SK-N-SH (cell line): ENCODE data around the gene REC114. TPM values are rescaled to one million over a fixed set of nuclear protein-coding genes. Genes with fewer than 3 reads are reported as not detected.

Experiments used
- CTCF ChIA-PET: fragments of 300-600, 350-600 bp; formaldehyde crosslinking; extraction: SDS; loops from one replicate; lab custom pipeline; 2021; lab: Yijun Ruan, JAX
- POLR2A ChIA-PET: fragments of 350-600 bp; sonication (Branson Sonifier 250); formaldehyde crosslinking; extraction: SDS; loops from one replicate; lab custom pipeline; 2020; ENCODE audit warnings: antibody characterized with exemption, inconsistent platforms; lab: Yijun Ruan, JAX
- DNase-seq: peaks from one replicate; pipeline ENCODE4 v3.0.0; 2012
- H2AFZ ChIP-seq: fragments of 200-600 bp; sonication (generic); 2 replicates; pipeline ENCODE4 v1.8.1; 2016; ENCODE audit warnings: antibody characterized with exemption, mild to moderate bottlenecking, low read depth
- H3F3A ChIP-seq: fragments of 200-600 bp; sonication (generic); replicated peaks from 2 replicates; pipeline ENCODE3; 2016; ENCODE audit warnings: antibody characterized with exemption, mild to moderate bottlenecking; ENCODE audit not compliant: insufficient read depth
- H3K27ac ChIP-seq, 2 experiments: fragments of 200-500 bp in 1 of 2; fragments of 200-600 bp in 1 of 2; sonication (Bioruptor generic) in 1 of 2; sonication (generic), shearing (Covaris generic) in 1 of 2; 2 replicates each; pipeline versions ENCODE4 v1.5.1 to v1.6.1; 2014 to 2016; ENCODE audit warnings: low read depth in 2 of 2, inconsistent platforms in 1 of 2, low read length in 1 of 2, mild to moderate bottlenecking in 1 of 2, mixed read lengths in 1 of 2
- H3K27me3 ChIP-seq: fragments of 200-600 bp; sonication (generic), shearing (Covaris generic); 2 replicates; pipeline ENCODE4 v1.6.1; 2016; ENCODE audit warnings: mixed run types; ENCODE audit not compliant: insufficient read depth
- H3K36me3 ChIP-seq, 2 experiments: fragments of 200-500 bp in 1 of 2; fragments of 200-600 bp in 1 of 2; sonication (Bioruptor generic) in 1 of 2; sonication (generic) in 1 of 2; replicated peaks in 1 of 2; 2 replicates each; pipeline versions ENCODE3 to v1.5.1; 2014 to 2016; ENCODE audit warnings: low read length in 1 of 2, mild to moderate bottlenecking in 1 of 2; ENCODE audit not compliant: insufficient read depth in 2 of 2, control insufficient read depth in 1 of 2
- H3K4me1 ChIP-seq, 2 experiments: fragments of 200-500 bp in 1 of 2; fragments of 200-600 bp in 1 of 2; sonication (Bioruptor generic) in 1 of 2; sonication (generic), shearing (Covaris generic) in 1 of 2; 2 replicates each; pipeline versions ENCODE4 v1.5.1 to v1.6.1; 2014 to 2016; ENCODE audit warnings: low read depth in 1 of 2, low read length in 1 of 2, mixed run types in 1 of 2; ENCODE audit not compliant: insufficient read depth in 2 of 2, control insufficient read depth in 1 of 2
- H3K4me2 ChIP-seq: fragments of 200-600 bp; sonication (generic), shearing (Covaris generic); 2 replicates; pipeline ENCODE4 v1.6.1; 2017; ENCODE audit warnings: mixed run types
- H3K4me3 ChIP-seq, 2 experiments: fragments of 200-500 bp in 1 of 2; fragments of 200-600 bp in 1 of 2; sonication (Bioruptor generic) in 1 of 2; sonication (generic), shearing (Covaris generic) in 1 of 2; 2 replicates each; pipeline versions ENCODE4 v1.5.1 to v1.8.1; 2014 to 2016; ENCODE audit warnings: low read depth in 2 of 2, inconsistent platforms in 1 of 2, low read length in 1 of 2, mild to moderate bottlenecking in 1 of 2, mixed read lengths in 1 of 2, moderate library complexity in 1 of 2
- H3K79me2 ChIP-seq: fragments of 200-600 bp; sonication (generic); 2 replicates; pipeline ENCODE4 v1.8.1; 2017; ENCODE audit warnings: mild to moderate bottlenecking; ENCODE audit not compliant: insufficient read depth
- H3K9ac ChIP-seq: fragments of 200-600 bp; sonication (generic); 2 replicates; pipeline ENCODE4 v1.6.1; 2017; ENCODE audit warnings: mixed run types
- H3K9me2 ChIP-seq: fragments of 200-600 bp; sonication (generic); 2 replicates; pipeline ENCODE4 v1.6.1; 2017; ENCODE audit warnings: mixed run types
- H3K9me3 ChIP-seq: fragments of 200-600 bp; sonication (generic); 2 replicates; pipeline ENCODE4 v1.6.1; 2017; ENCODE audit warnings: mixed run types, mild to moderate bottlenecking, moderate library complexity
- H4K20me1 ChIP-seq: fragments of 200-600 bp; sonication (generic); 2 replicates; pipeline ENCODE4 v1.6.1; 2017; ENCODE audit warnings: mild to moderate bottlenecking, mixed run types; ENCODE audit not compliant: insufficient read depth
- CHD2 ChIP-seq: fragments of 150-350 bp; IDR thresholded peaks from 2 replicates; pipeline ENCODE4 v1.6.1; 2018; ENCODE audit warnings: low read length; ENCODE audit not compliant: partially characterized antibody
- FOSL2 ChIP-seq: IDR thresholded peaks from 2 replicates; pipeline ENCODE4 v1.4.0; 2012; ENCODE audit warnings: low read depth, mild to moderate bottlenecking, moderate library complexity, borderline replicate concordance
- FOXJ3 ChIP-seq: sonication (generic); formaldehyde crosslinking; IDR thresholded peaks from 2 replicates; pipeline ENCODE4 v1.5.1; 2020; ENCODE audit warnings: mild to moderate bottlenecking, missing genetic modification reagents
- FOXM1 ChIP-seq: IDR thresholded peaks from 2 replicates; pipeline ENCODE4 v1.4.0; 2012; ENCODE audit warnings: low read depth, mild to moderate bottlenecking
- GABPA ChIP-seq: IDR thresholded peaks from 2 replicates; pipeline ENCODE4 v1.4.0; 2012; ENCODE audit warnings: low read depth, mild to moderate bottlenecking
- GATA2 ChIP-seq: sonication (generic); formaldehyde crosslinking; IDR thresholded peaks from 2 replicates; pipeline ENCODE4 v1.5.0; 2020; ENCODE audit warnings: mild to moderate bottlenecking, missing genetic modification reagents
- IRF3 ChIP-seq: fragments of 150-350 bp; IDR thresholded peaks from 2 replicates; pipeline ENCODE4 v1.6.1; 2016; ENCODE audit warnings: mild to moderate bottlenecking, low read depth, low read length
- JUND ChIP-seq: IDR thresholded peaks from 2 replicates; pipeline ENCODE4 v1.4.0; 2012
- MAX ChIP-seq: IDR thresholded peaks from 2 replicates; pipeline ENCODE4 v1.4.0; 2012; ENCODE audit warnings: low read depth
- MXI1 ChIP-seq: IDR thresholded peaks from 2 replicates; pipeline ENCODE4 v1.6.1; 2012; ENCODE audit warnings: mild to moderate bottlenecking, low read depth, low read length, improper control_type of control experiment
- PBX3 ChIP-seq: IDR thresholded peaks from 2 replicates; pipeline ENCODE4; 2012
- POLR2AphosphoS5 ChIP-seq: IDR thresholded peaks from 2 replicates; pipeline ENCODE4 v1.6.1; 2012; ENCODE audit warnings: low read depth, low read length
- RAD21 ChIP-seq: IDR thresholded peaks from 2 replicates; pipeline ENCODE4 v1.6.1; 2012; ENCODE audit warnings: mild to moderate bottlenecking, low read length
- RXRA ChIP-seq: IDR thresholded peaks from 2 replicates; pipeline ENCODE4 v1.4.0; 2012; ENCODE audit warnings: low read depth, mild to moderate bottlenecking, borderline replicate concordance
- SMC3 ChIP-seq: IDR thresholded peaks from 2 replicates; pipeline ENCODE4 v1.6.1; 2012; ENCODE audit warnings: low read depth, low read length, improper control_type of control experiment
- TAF1 ChIP-seq: IDR thresholded peaks from 2 replicates; pipeline ENCODE4 v1.6.1; 2012; ENCODE audit warnings: low read depth, mild to moderate bottlenecking, low read length, moderate library complexity, borderline replicate concordance
- TCF12 ChIP-seq: IDR thresholded peaks from 2 replicates; pipeline ENCODE4 v1.4.0; 2012
- TEAD4 ChIP-seq: IDR thresholded peaks from 2 replicates; pipeline ENCODE4 v1.4.0; 2012; ENCODE audit warnings: mild to moderate bottlenecking, borderline replicate concordance; ENCODE audit not compliant: insufficient read depth
- USF1 ChIP-seq: IDR thresholded peaks from 2 replicates; pipeline ENCODE4 v1.4.0; 2012; ENCODE audit warnings: low read depth, borderline replicate concordance
- USF2 ChIP-seq: fragments of 150-350 bp; IDR thresholded peaks from 2 replicates; pipeline ENCODE4 v1.6.1; 2017; ENCODE audit warnings: antibody characterized with exemption, low read length, low read depth, borderline replicate concordance
- YY1 ChIP-seq: IDR thresholded peaks from 2 replicates; pipeline ENCODE4 v1.4.0; 2012; ENCODE audit warnings: low read depth, mild to moderate bottlenecking
- ZBTB33 ChIP-seq: IDR thresholded peaks from 2 replicates; pipeline ENCODE4 v1.4.0; 2012; ENCODE audit warnings: low read depth, borderline replicate concordance
- WGBS: methylation state at CpG from one replicate; pipeline ENCODE4 v1.1.6; 2017; ENCODE audit warnings: low lambda C conversion rate; 5-methylcytosine and 5-hydroxymethylcytosine counted together
- polyA plus RNA-seq, 3 experiments: library from polyadenylated mRNA; depleted of rRNA; stranded (reverse); fragments of >200 nt; gene quantifications; 2 replicates each; pipeline ENCODE4 v1.2.3, GENCODE V29; 2012

Gene REC114
- polyA plus RNA-seq, 1 of the 3 experiments (the other 2 are of a cell fraction): not detected

- TF ChIP-seq GABPA (no peak), YY1 (no peak)
Observed at GRCh38 chr15:73607405-73607804, 164.4 kb downstream of the REC114 start (continued).

GRCh38 chr15:73607843-73608242, 164.9 kb downstream of the REC114 start:
- CTCF ChIA-PET: interaction anchor here (1.1 to 3.6 kb wide), 5 partner anchors 10 to 334 kb away, joined by 3 to 21 read pairs (median 3); no protein-coding TSS in a partner anchor
- Histone ChIP-seq H3K36me3 (peaks cover 0 to 5% of the 10 kb centered on the region in 2 experiments), H2AFZ (no peak overlapping the region), H3K4me1 (peaks cover 0 to 15% of the 10 kb centered on the region in 2 experiments; a peak in 3 of 4 replicates), H3K27me3 (no peaks in the 10 kb centered on the region), H3K4me2 (no peak overlapping the region), H3K9ac (no peak overlapping the region), H3K27ac (peak overlapping the region in 1 of 2 experiments; percentile 73; a peak in 1 of 4 replicates), H3F3A (peaks cover 23% of the 10 kb centered on the region), H3K79me2 (peaks cover 91% of the 10 kb centered on the region), H3K4me3 (no peak overlapping the region), H3K9me3 (no peaks in the 10 kb centered on the region), H4K20me1 (peaks cover 94% of the 10 kb centered on the region), H3K9me2 (no peaks in the 10 kb centered on the region)
- WGBS: 91% methylated on average over 1 of the region's 1 CpG
- POLR2A ChIA-PET: interaction anchor here (0.6 kb wide), 2 partner anchors 10 to 15 kb away, joined by 3 read pairs; no protein-coding TSS in a partner anchor
- TF ChIP-seq TEAD4: no peak
- TF ChIP-seq FOSL2: no peak
- no peak for TF ChIP-seq RAD21
- no peak for TF ChIP-seq ZBTB33
- TF ChIP-seq PBX3: no peak
- TF ChIP-seq RXRA: no peak
- TF ChIP-seq SMC3: no peak
- TF ChIP-seq USF1: no peak
- TF ChIP-seq JUND: no peak
- TF ChIP-seq FOXM1: no peak
- DNase-seq: no peak

GRCh38 chr15:73608475-73608874, 165.5 kb downstream of the REC114 start:
- H3K4me2 ChIP-seq: peak overlapping the region; percentile 58
- no peak overlapping the region for H3K4me3 ChIP-seq
- no peaks in the 10 kb centered on the region for H3K9me2 ChIP-seq
- ChIA-PET CTCF (interaction anchor here (2.0 to 3.6 kb wide), 2 partner anchors 9 to 28 kb away, joined by 11 to 21 read pairs; no protein-coding TSS in a partner anchor), POLR2A (interaction anchor here (0.6 kb wide), 1 partner anchor 15 kb away, joined by 3 read pairs; no protein-coding TSS in a partner anchor)
- no peaks in the 10 kb centered on the region for H3K9me3 ChIP-seq
- H3K79me2 ChIP-seq: peaks cover 91% of the 10 kb centered on the region
- peaks cover 0 to 10% of the 10 kb centered on the region in 2 experiments; a peak in 2 of 4 replicates for H3K4me1 ChIP-seq
- H4K20me1 ChIP-seq: peaks cover 91% of the 10 kb centered on the region
- H3F3A ChIP-seq: peaks cover 23% of the 10 kb centered on the region
- H3K9ac ChIP-seq: no peak overlapping the region
- H3K36me3 ChIP-seq: peaks cover 0 to 5% of the 10 kb centered on the region in 2 experiments
- H3K27me3 ChIP-seq: no peaks in the 10 kb centered on the region
- peak overlapping the region in 1 of 2 experiments; percentile 73; a peak in 2 of 4 replicates for H3K27ac ChIP-seq
- 61% methylated on average over 1 of the region's 1 CpG for WGBS
- no peak overlapping the region for H2AFZ ChIP-seq
- no peak for DNase-seq
- TF ChIP-seq TEAD4: no peak
- no peak for TF ChIP-seq MXI1
- TF ChIP-seq FOXM1: no peak
- TF ChIP-seq TCF12: no peak
- no peak for TF ChIP-seq TAF1
- TF ChIP-seq CHD2: no peak
- no peak for TF ChIP-seq IRF3
- no peak for TF ChIP-seq JUND
- no peak for TF ChIP-seq GATA2 (CRISPR knock-in tag)
- TF ChIP-seq MAX: no peak
- TF ChIP-seq POLR2AphosphoS5: no peak
- TF ChIP-seq USF2: no peak
- TF ChIP-seq FOXJ3 (CRISPR knock-in tag): no peak
